DOHH2 (cell line): ENCODE results near the gene MB21D2.

ENCODE experiments used
- CTCF ChIP-seq: fragments of 200-600 bp; sonication (generic); IDR thresholded peaks from one replicate; pipeline ENCODE4 v1.5.1; 2014; ENCODE audit warnings: antibody characterized with exemption, mild to moderate bottlenecking, low read depth, low read length; ENCODE audit not compliant: poor library complexity, severe bottlenecking
- EZH2phosphoT487 ChIP-seq: fragments of 200-600 bp; sonication (generic); IDR thresholded peaks from 2 replicates; pipeline ENCODE4 v1.6.1; 2017; ENCODE audit warnings: borderline replicate concordance, mild to moderate bottlenecking, antibody characterized with exemption, low read length, moderate library complexity, mixed read lengths

- TF ChIP-seq CTCF (no peak), EZH2phosphoT487 (no peak)
Measured at GRCh38 chr3:192914848-192915247, 2.8 kb downstream of the MB21D2 start.
